Keratinocyte (primary cell): ENCODE measurements around the gene DSCAML1. TPM values are rescaled to one million over a fixed set of nuclear protein-coding genes. Genes with fewer than 3 reads are reported as not detected.

ENCODE experiments used
- DNase-seq: peaks from one replicate; pipeline ENCODE4 v3.0.0-alpha.2; 2011; ENCODE audit warnings: low read depth, missing footprints, low spot score
- FAIRE-seq: peaks from 2 replicates; lab custom pipeline; 2011; peaks lifted over from hg19 to GRCh38; lab: Jason Lieb, UNC
- H2AFZ ChIP-seq: 2 replicates; pipeline ENCODE4 v1.6.0; 2012; ENCODE audit warnings: low read length, control low read depth, inconsistent platforms; ENCODE audit not compliant: control insufficient read depth
- H3K27ac ChIP-seq: 2 replicates; pipeline ENCODE4 v1.5.1; 2011; ENCODE audit warnings: low read length; ENCODE audit not compliant: control insufficient read depth, insufficient read depth
- H3K27me3 ChIP-seq: 3 replicates; pipeline ENCODE4 v1.6.0; 2011; ENCODE audit warnings: low read length; ENCODE audit not compliant: control insufficient read depth, insufficient read depth; ENCODE audit errors: extremely low read depth
- H3K36me3 ChIP-seq, 2 experiments: 2 replicates in 1 of 2; 3 replicates in 1 of 2; pipeline ENCODE4 v1.5.1; 2011; ENCODE audit warnings: low read length in 2 of 2, mild to moderate bottlenecking in 1 of 2; ENCODE audit not compliant: control insufficient read depth in 2 of 2, insufficient read depth in 2 of 2; ENCODE audit errors: extremely low read depth in 1 of 2
- H3K4me1 ChIP-seq: 3 replicates; pipeline ENCODE4 v1.5.1; 2011; ENCODE audit warnings: low read length; ENCODE audit not compliant: control insufficient read depth, insufficient read depth; ENCODE audit errors: extremely low read depth
- H3K4me2 ChIP-seq: 3 replicates; pipeline ENCODE4 v1.6.0; 2011; ENCODE audit warnings: low read depth, low read length; ENCODE audit not compliant: control insufficient read depth, insufficient read depth; ENCODE audit errors: extremely low read depth
- H3K4me3 ChIP-seq, 3 experiments: fragments of 200-600 bp in 1 of 3; sonication (generic) in 1 of 3; 2 replicates in 2 of 3; 3 replicates in 1 of 3; pipeline ENCODE4 v1.5.1; 2011 to 2016; ENCODE audit warnings: low read length in 3 of 3, mild to moderate bottlenecking in 3 of 3, control low read depth in 2 of 3, inconsistent platforms in 1 of 3, low read depth in 1 of 3, mixed read lengths in 1 of 3, mixed run types in 1 of 3, moderate library complexity in 1 of 3; ENCODE audit not compliant: control insufficient read depth in 2 of 3, insufficient read depth in 2 of 3; ENCODE audit errors: extremely low read depth in 1 of 3
- H3K79me2 ChIP-seq: 2 replicates; pipeline ENCODE4 v1.6.0; 2012; ENCODE audit warnings: low read length; ENCODE audit not compliant: control insufficient read depth, insufficient read depth
- H3K9ac ChIP-seq: 3 replicates; pipeline ENCODE4 v1.6.0; 2011; ENCODE audit warnings: low read length; ENCODE audit not compliant: control insufficient read depth, insufficient read depth; ENCODE audit errors: extremely low read depth
- H3K9me1 ChIP-seq: 3 replicates; pipeline ENCODE4 v1.6.0; 2011; ENCODE audit warnings: low read length; ENCODE audit not compliant: control insufficient read depth, insufficient read depth; ENCODE audit errors: extremely low read depth
- H3K9me3 ChIP-seq: 2 replicates; pipeline ENCODE4 v1.5.1; 2012; ENCODE audit warnings: low read depth, low read length; ENCODE audit not compliant: control insufficient read depth
- H4K20me1 ChIP-seq: 3 replicates; pipeline ENCODE4 v1.6.0; 2011; ENCODE audit warnings: low read length; ENCODE audit not compliant: control insufficient read depth, insufficient read depth; ENCODE audit errors: extremely low read depth
- EZH2 ChIP-seq: IDR thresholded peaks from one replicate; pipeline ENCODE4 v1.6.1; 2012; ENCODE audit warnings: inconsistent platforms, mild to moderate bottlenecking, low read length, moderate library complexity
- dilution Hi-C: fragments of 300-500 bp; cut with MboI; formaldehyde crosslinking; loops from one replicate; pipeline ENCODE4 v1.7.0; 2020; ENCODE audit warnings: low sequenced_read_pairs; ENCODE audit not compliant: extremely low pct_ligation_motif_present
- polyA plus RNA-seq, 5 experiments: library from polyadenylated mRNA; depleted of rRNA in 3 of 5; stranded (reverse) in 3 of 5; stranded (forward) in 1 of 5; unstranded in 1 of 5; fragments of >200 nt; gene quantifications; 1 replicate in 1 of 5; 2 replicates in 3 of 5; 3 replicates in 1 of 5; pipeline versions ENCODE4 v1.2.1 to v1.2.3, GENCODE V29; 2011 to 2012; ENCODE audit warnings: missing spikeins in 2 of 5, low read depth in 1 of 5, low replicate concordance in 1 of 5
- TF ChIP-seq, protein P1 (sequence below), 3 experiments: IDR thresholded peaks in 1 of 3; conservative IDR thresholded peaks in 1 of 3; optimal IDR thresholded peaks in 1 of 3; 2 replicates in 2 of 3; 3 replicates in 1 of 3; pipeline versions ENCODE3 to v1.5.1; 2011; ENCODE audit warnings: low read length in 3 of 3, mild to moderate bottlenecking in 3 of 3, moderate library complexity in 2 of 3, control low read depth in 1 of 3, inconsistent platforms in 1 of 3; ENCODE audit not compliant: insufficient read depth in 2 of 3; ENCODE audit errors: extremely low read depth in 1 of 3

The DSCAML1 gene
- polyA plus RNA-seq, 1 donor (not counting 4 experiments of a cell fraction or from before 2014, with no cell fraction given): not detected

DNA sequence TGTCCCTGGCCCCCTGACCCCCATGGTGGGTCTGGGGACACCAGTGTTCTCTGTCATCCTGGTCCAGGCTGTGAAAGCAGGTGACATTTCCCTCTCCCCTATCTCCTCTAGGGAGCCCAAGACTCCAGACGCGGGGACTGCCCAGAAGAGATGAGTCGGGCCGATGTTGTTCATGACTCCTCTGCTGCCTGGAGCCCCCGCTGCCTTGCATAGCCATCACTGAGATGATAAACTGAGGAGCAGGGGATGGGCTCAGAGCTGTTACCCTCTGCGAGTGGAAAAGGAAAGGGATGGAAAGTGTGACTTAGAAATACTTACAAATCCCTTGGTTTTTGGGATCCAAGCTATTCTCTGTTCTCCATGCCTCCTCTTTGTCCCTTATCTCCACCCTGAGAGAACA, 209.6 kb downstream of the DSCAML1 start:
- Histone ChIP-seq H3K4me2 (no peak overlapping the region), H3K79me2 (no peaks in the 10 kb centered on the region), H3K9ac (no peak overlapping the region), H3K9me3 (no peaks in the 10 kb centered on the region), H3K4me3 (no peak overlapping the region), H3K9me1 (no peaks in the 10 kb centered on the region), H4K20me1 (no peaks in the 10 kb centered on the region), H3K4me1 (no peaks in the 10 kb centered on the region), H3K36me3 (no peaks in the 10 kb centered on the region), H2AFZ (no peak overlapping the region), H3K27ac (no peak overlapping the region), H3K27me3 (peaks cover 6% of the 10 kb centered on the region)
- DNase-seq (no peak), FAIRE-seq (no peak)
- dilution Hi-C loops: no loop called here
- no peak for TF ChIP-seq EZH2
- TF ChIP-seq, protein P1, sequence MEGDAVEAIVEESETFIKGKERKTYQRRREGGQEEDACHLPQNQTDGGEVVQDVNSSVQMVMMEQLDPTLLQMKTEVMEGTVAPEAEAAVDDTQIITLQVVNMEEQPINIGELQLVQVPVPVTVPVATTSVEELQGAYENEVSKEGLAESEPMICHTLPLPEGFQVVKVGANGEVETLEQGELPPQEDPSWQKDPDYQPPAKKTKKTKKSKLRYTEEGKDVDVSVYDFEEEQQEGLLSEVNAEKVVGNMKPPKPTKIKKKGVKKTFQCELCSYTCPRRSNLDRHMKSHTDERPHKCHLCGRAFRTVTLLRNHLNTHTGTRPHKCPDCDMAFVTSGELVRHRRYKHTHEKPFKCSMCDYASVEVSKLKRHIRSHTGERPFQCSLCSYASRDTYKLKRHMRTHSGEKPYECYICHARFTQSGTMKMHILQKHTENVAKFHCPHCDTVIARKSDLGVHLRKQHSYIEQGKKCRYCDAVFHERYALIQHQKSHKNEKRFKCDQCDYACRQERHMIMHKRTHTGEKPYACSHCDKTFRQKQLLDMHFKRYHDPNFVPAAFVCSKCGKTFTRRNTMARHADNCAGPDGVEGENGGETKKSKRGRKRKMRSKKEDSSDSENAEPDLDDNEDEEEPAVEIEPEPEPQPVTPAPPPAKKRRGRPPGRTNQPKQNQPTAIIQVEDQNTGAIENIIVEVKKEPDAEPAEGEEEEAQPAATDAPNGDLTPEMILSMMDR (optimal IDR thresholded peaks at IDR 0.05 in 1 of 3, IDR thresholded peaks at IDR 0.05 in 1 of 3, conservative IDR thresholded peaks at IDR 0.05 in 1 of 3; ENCODE audit: extremely low read depth in 1 of 3, insufficient read depth in 2 of 3, low read length in 3 of 3): no peak

DNA sequence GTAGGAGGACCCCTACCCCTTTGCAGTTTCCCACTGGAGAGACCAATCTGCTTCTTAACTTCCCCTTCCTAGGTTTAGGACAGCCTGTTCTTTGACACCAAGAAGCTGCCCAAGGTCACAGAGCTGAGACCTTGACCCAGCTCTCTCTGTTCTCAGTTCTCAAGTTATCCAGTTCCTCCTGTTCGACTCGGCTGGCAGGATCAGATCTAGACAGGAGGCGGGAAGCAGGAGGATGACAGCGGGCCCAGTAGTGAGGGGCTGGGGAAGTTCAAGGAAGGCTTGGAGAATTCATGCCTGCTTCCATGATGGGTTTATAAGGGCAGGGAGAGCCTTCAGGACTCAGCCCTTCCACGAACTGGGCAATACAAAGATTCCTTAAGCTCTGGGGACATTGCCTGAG, 210.6 kb downstream of the DSCAML1 start:
- Histone ChIP-seq H3K4me2 (no peak overlapping the region), H3K9ac (no peak overlapping the region), H4K20me1 (no peaks in the 10 kb centered on the region), H3K4me1 (no peaks in the 10 kb centered on the region), H3K9me3 (no peaks in the 10 kb centered on the region), H3K27me3 (peaks cover 6% of the 10 kb centered on the region), H3K79me2 (no peaks in the 10 kb centered on the region), H2AFZ (no peak overlapping the region), H3K9me1 (no peaks in the 10 kb centered on the region), H3K27ac (no peak overlapping the region), H3K36me3 (no peaks in the 10 kb centered on the region), H3K4me3 (no peak overlapping the region)
- no peak for TF ChIP-seq EZH2
- TF ChIP-seq, protein P1 (optimal IDR thresholded peaks at IDR 0.05 in 1 of 3, IDR thresholded peaks at IDR 0.05 in 1 of 3, conservative IDR thresholded peaks at IDR 0.05 in 1 of 3; ENCODE audit: extremely low read depth in 1 of 3, insufficient read depth in 2 of 3, low read length in 3 of 3): no peak
- dilution Hi-C loops: no loop called here
- no peak for DNase-seq
- no peak for FAIRE-seq
